ENCODE results near the gene SERPINH1.

Gene SERPINH1

GRCh38 chr11:75562048-75562835 is at the start of gene SERPINH1:
Gene SERPINH1 (plus strand): TSS chr11:75562253. CDS start chr11:75566350, 4,097 bp downstream.
- in situ Hi-C loops (cut with MboI; ENCODE audit: low sequenced_read_pairs) = no loop called here

- in situ Hi-C loops (cut with MboI; ENCODE audit: low sequenced_read_pairs) = no loop called here
These were observed 48.8 kb upstream of the SERPINH1 start for GRCh38 chr11:75513250-75513649.

GRCh38 chr11:75514596-75514995 is 47.5 kb upstream of the SERPINH1 start:
- in situ Hi-C loops (cut with MboI; ENCODE audit: low sequenced_read_pairs) = no loop called here

GRCh38 chr11:75516140-75516539 is 45.9 kb upstream of the SERPINH1 start:
- in situ Hi-C loops (cut with MboI; ENCODE audit: low sequenced_read_pairs) = no loop called here

- in situ Hi-C loops (cut with MboI; ENCODE audit: low sequenced_read_pairs) = no loop called here
These were observed 45.2 kb upstream of the SERPINH1 start for GRCh38 chr11:75516886-75517285.

- in situ Hi-C loops (cut with MboI; ENCODE audit: low sequenced_read_pairs) = no loop called here
These were observed 43.9 kb upstream of the SERPINH1 start for GRCh38 chr11:75518204-75518549.

- in situ Hi-C loops (cut with MboI; ENCODE audit: low sequenced_read_pairs) = no loop called here
These were observed 43.0 kb upstream of the SERPINH1 start for GRCh38 chr11:75518771-75519653.

- in situ Hi-C loops (cut with MboI; ENCODE audit: low sequenced_read_pairs) = no loop called here
These were observed 41.4 kb upstream of the SERPINH1 start for GRCh38 chr11:75520688-75521087.

- in situ Hi-C loops (cut with MboI; ENCODE audit: low sequenced_read_pairs) = no loop called here
These were observed 39.6 kb upstream of the SERPINH1 start for GRCh38 chr11:75522286-75523044.

- in situ Hi-C loops (cut with MboI; ENCODE audit: low sequenced_read_pairs) = no loop called here
These were observed 38.9 kb upstream of the SERPINH1 start for GRCh38 chr11:75523189-75523588.

GRCh38 chr11:75523811-75524664 is 38.0 kb upstream of the SERPINH1 start:
- in situ Hi-C loops (cut with MboI; ENCODE audit: low sequenced_read_pairs) = no loop called here

- in situ Hi-C loops (cut with MboI; ENCODE audit: low sequenced_read_pairs) = loop anchor here (25.0 kb wide), 1 partner anchor 238 kb away; no protein-coding TSS in a partner anchor
These were observed 37.2 kb upstream of the SERPINH1 start for GRCh38 chr11:75524665-75525432.

- in situ Hi-C loops (cut with MboI; ENCODE audit: low sequenced_read_pairs) = loop anchor here (25.0 kb wide), 1 partner anchor 238 kb away; no protein-coding TSS in a partner anchor
These were observed 36.4 kb upstream of the SERPINH1 start, which contains the start of gene GDPD5 for GRCh38 chr11:75525433-75526191. Gene GDPD5 (minus strand): TSS chr11:75525941. CDS start chr11:75477735, 48,206 bp downstream.

GRCh38 chr11:75526192-75526541 is 35.9 kb upstream of the SERPINH1 start:
- in situ Hi-C loops (cut with MboI; ENCODE audit: low sequenced_read_pairs) = loop anchor here (25.0 kb wide), 1 partner anchor 239 kb away; no protein-coding TSS in a partner anchor

- in situ Hi-C loops (cut with MboI; ENCODE audit: low sequenced_read_pairs) = loop anchor here (25.0 kb wide), 1 partner anchor 240 kb away; no protein-coding TSS in a partner anchor
These were observed 34.9 kb upstream of the SERPINH1 start for GRCh38 chr11:75527130-75527529.

GRCh38 chr11:75527938-75528735 is 33.9 kb upstream of the SERPINH1 start:
- in situ Hi-C loops (cut with MboI; ENCODE audit: low sequenced_read_pairs) = loop anchor here (25.0 kb wide), 1 partner anchor 241 kb away; no protein-coding TSS in a partner anchor

GRCh38 chr11:75530577-75530976 is 31.5 kb upstream of the SERPINH1 start:
- in situ Hi-C loops (cut with MboI; ENCODE audit: low sequenced_read_pairs) = loop anchor here (5.0 to 25.0 kb wide), 2 partner anchors 93 to 243 kb away; no protein-coding TSS in a partner anchor

Data from HL-60/S4 (cell line).